ENCODE measurements around the gene TPD52L2.
"Not testable (repeated sequence)": the region's sequence is repeated elsewhere in the genome, so short reads cannot be mapped to it uniquely, and the experiment has no call there.

The TPD52L2 gene

DNA sequence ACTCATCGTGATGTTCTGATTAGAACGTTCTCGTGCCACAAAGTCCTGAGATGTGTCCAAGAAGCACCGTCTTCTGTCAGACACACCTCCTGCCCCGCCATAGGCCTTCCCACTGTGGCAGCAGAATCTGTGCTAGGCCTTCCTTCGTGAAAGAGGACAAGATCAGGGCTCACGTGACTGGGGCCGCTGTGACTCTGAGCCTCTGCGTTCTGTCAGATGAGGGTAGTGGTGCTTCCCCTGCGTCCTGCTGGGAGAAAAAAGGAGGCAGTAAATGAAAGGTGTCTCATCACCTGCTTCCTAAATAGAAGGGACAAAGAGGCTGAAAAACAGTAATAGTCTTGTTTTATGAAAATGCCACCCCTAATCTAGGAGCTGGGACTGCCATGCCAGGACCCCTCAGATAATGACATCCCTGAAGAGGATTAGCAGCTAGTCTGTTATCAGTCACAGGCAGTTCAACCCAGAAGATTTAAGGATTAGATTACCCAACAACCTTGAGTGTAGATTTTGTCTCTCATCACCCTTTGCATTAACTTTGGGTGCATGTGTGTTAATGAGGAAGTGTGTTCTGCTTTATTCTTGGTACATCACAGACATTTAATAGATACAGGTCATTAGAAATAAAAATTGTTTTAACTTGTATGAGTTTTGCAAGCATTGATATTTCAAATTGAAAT is 34.0 kb downstream of the TPD52L2 start:
- DNase-seq = peak; percentile 35

DNA sequence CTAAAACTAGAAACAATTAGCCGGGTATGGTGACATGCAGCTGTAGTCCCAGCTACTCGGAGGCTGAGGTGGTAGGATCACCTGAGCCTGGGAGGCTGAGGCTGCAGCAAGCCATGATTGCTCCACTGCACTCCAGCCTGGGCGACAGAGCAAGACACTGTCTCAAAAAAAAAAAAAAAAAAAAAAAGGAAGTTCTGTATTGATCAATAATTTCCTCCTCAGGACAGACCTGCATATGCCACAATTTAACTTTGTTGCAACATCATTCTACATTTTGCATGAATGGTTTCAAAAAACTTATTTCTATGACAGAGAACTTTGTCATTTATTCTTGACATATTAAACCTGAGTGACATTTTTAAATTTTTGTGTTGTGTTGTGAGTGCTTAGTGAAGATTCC is 35.3 kb downstream of the TPD52L2 start:
- DNase-seq = peak; percentile 48

DNA sequence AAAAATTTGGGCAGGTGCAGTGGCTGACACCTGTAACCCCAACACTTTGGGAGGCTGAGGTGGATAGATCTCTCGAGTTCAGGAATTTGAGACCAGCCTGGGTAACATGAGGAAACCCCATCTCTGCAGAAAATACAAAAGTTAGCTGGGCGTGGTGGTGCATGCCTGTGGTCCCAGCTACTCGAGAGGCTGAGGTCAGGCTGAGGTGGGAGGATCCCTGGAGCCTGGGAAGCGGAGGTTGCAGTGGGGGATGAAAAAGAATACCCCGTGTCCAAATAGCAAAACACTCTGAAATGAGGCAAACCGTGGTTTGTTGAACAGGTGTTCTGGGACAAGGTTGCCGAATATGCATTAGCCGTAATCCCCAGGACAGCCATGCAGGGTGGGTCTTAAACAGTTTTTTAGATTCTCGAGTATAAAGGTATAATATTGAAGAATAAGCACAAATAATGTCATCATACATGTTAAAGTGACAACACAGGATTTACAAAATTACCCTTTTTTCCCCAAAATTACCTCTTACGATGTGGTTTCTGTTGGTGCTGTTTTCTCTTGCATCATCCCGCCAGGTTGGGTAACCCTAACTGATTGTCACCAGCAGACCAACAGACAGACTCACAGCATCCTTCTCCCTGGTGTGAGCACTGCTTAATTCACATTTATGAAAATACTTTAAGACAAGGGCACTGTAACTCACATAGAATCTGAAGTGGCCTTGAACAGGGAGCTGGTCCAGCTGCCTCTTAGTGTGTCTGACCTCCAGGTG is 38.9 kb downstream of the TPD52L2 start:
- peak; percentile 29 for DNase-seq

DNA sequence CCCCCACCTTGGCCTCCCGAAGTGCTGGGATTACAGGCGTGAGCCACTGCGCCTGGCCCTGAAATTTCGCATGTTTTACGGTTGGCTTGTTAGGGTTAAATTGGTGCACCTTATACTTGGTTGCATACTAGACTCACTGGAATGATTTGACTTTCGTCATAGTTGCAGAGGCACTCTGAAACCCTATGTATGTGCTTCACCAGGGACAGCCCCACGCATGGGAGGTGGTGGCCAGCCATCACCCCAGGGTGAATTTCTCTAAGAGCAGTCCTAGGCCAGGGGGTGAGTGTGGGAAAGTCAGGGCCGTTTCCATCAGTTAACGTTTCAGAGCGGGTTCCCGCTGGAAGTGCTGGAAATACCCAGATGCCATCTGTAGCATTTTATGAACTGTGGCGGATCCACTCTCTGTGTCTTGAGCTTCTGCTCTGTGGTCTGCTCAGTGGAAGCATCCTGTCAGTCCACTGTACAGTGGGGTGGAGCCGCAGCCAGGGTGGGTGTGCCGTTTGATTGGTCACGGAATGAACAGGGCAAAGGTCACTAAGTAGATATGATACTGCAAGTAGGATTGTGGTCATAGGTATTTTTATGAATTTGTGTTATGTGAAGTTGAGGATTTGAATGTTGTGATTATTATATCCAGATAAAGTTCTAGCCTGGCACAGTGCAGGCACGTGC is 43.1 kb downstream of the TPD52L2 start:
- DNase-seq = no peak

- peak; percentile 79 for DNase-seq
Measured at GRCh38 chr20:63911176-63911575, 46.1 kb downstream of the TPD52L2 start.

GRCh38 chr20:63913768-63914167 is 48.7 kb downstream of the TPD52L2 start:
- DNase-seq = no peak

DNA sequence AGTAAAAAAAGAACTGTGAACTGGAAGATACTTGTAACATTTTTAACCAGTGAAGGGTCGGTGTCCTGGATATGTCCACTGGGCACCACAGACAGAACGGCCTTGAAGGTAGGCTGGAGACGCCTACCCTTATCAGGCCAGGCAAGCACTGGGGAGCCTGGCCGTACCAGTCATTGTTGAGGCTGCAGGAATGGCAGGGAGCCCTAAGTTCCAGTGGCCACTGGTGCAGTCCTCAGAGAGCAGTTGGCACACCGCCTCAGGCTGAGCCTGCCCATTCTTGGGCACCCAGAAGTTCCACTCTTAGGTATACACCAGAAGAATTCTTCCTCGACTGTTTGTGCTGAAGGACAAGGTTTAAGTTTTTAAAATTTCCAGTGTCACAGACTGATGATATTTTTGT is 50.4 kb downstream of the TPD52L2 start:
- DNase-seq = no peak

DNA sequence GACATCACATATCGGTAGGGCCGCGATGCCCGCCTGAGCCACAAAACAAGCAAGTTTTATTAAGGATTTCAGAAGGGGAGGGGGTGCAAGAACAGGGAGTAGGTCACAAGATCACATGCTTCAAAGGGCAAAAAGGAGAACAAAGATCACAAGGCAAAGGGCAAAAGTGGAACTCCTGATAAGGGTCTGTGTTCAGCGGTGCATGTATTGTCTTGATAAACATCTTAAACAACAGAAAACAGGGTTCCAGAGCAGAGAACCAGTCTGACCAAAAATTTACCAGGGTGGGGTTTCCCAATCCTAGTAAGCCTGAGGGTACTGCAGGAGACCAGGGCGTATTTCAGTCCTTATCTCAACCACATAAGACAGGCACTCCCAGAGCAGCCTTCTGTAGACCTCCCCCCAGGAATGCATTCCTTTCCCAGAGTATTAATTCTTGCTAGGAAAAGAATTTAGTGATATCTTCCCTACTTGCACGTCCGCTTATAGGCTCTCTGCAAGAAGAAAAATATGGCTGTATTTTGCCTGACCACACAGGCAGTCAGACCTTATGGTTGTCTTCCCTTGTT is 51.4 kb downstream of the TPD52L2 start:
- not testable (repeated sequence) for DNase-seq

DNA sequence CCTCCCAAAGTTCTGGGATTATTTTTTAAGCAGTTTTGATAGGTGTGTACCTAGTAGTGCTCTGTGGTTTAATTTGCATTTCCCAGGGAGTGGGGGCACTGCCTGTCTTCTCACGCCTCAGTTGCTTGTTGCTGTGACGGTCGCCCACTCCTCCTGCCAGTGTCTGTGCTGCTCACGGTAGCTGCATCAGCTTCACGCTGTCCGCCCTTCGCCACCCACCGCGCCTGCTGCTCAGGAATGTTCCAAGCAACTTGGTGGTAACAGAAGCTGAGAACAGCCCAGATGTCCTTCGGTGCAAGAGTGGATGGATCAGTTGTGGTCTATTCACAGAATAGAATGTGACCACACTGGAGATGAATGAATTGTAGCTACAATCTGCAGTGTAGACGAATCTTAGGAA is 52.7 kb downstream of the TPD52L2 start:
- no peak for DNase-seq

- DNase-seq = no peak
Measured at GRCh38 chr20:63919130-63919529, 54.1 kb downstream of the TPD52L2 start.

GRCh38 chr20:63920226-63920625 is 55.2 kb downstream of the TPD52L2 start:
- no peak for DNase-seq

GRCh38 chr20:63923651-63924050 is 58.6 kb downstream of the TPD52L2 start:
- no peak for DNase-seq

DNA sequence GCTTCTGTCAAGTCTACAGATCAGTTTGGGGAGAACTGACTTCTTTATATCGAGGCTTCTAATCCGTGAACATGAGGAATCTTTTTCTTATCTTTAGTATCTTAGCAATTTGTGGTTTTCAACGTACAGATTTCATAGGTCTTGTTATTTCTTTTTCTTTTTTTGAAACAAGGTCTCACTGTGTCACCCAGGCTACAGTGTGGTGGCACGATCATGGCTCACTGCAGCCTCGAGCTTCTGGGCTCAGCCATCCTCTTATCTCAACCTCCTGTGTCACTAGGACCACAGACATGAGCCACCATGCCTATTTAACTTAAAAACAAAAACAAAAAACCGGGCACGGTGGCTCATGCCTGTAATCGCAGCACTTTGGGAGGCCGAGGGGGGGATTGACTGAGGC is 59.2 kb downstream of the TPD52L2 start:
- DNase-seq = no peak

DNA sequence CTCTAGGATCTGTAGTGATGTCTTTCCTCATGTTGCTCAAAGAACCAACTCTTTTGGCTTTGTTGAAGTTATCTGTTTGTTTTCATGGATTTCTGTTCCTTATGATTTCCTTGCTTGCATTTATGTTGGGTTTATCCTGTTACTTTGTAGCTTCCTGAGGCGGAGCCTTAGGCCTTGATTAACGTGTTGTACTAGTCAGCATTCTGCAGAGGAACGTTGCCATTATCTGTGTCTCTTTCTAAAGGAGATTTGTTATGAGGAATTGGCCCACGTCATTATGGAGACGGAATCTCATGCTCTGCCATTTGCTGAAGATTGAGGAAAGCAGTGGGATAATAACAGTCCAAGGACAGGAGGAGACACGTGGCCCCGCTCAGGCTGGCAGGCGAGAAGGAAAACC is 61.2 kb downstream of the TPD52L2 start:
- no peak for DNase-seq

- no peak for DNase-seq
Measured at GRCh38 chr20:63929071-63929470, 64.0 kb downstream of the TPD52L2 start.

DNA sequence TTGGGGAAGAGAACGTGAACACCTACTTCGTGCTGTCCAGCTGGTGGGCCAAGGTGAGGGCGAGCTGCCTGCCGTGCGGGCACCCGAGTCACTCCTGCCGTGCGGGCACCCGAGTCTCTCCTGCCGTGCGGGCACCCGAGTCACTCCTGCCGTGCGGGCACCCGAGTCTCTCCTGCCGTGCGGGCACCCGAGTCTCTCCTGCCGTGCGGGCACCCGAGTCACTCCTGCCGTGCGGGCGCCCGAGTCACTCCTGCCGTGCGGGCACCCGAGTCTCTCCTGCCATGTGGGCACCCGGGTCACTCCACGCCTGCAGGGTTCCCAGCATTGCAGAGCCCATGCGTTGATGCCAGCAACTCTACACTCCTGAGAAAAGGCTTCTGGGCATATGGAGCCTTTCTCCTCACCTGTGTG is 64.4 kb downstream of the TPD52L2 start:
- not testable (repeated sequence) for DNase-seq

- DNase-seq = no peak
Measured at GRCh38 chr20:63930971-63931553, 66.0 kb downstream of the TPD52L2 start.

GRCh38 chr20:63931735-63932134 is 66.7 kb downstream of the TPD52L2 start:
- DNase-seq = no peak

DNA sequence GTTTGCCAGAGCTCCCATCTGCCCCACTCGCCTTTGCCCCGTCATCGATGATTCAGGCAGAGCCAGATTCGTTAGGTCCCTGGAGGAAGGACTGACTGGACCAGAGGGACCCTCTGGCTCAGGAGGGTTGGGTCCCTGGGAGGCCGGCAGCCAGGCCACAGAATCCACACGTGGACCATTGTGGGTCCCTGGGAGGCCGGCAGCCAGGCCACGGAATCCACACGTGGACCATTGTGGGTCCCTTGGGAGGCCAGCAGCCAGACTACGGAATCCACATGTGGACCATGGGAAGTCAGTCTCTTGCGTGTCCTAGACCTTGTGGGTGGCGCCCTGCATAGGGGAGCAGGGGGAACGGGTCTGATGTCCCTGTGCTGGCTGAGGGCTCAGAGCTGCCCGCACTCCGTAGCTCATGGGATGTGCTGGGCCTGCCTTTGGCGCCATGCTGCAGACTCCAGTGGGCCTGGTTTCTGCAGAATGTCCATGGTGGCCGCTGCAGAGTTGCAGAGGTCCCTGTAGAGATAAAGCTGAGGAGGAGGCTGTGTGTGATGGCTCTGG is 67.6 kb downstream of the TPD52L2 start:
- no peak for DNase-seq

DNA sequence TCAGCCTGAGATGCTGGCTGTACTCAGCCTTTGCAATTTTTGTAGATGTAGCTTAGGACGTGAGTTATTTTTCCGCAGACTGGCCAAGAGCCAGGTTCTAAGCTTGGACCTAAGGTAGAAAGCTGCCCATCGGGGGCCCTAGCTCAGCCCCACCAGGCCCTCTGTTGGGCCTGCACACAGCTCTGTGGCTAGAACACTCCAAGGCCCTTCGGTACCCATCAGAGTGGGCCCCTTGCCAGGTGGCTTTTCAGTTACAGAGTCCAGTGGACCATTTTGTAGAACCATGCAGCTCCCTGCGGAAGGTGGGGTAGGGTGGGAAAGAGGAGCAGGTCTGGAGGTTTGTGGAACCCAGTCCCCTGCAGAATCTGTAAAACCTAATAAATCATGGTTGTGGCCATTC is 68.6 kb downstream of the TPD52L2 start:
- no peak for DNase-seq

GRCh38 chr20:63934271-63935068 is 69.4 kb downstream of the TPD52L2 start:
- DNase-seq = no peak

GRCh38 chr20:63935447-63935846 is 70.4 kb downstream of the TPD52L2 start:
- DNase-seq = no peak

All from suppressor macrophage treated with lipopolysaccharide for 4 hours (primary cell).